Measurements from ENCODE around the gene PTPRN. TPM values are rescaled to one million over a fixed set of nuclear protein-coding genes. Genes with fewer than 3 reads are reported as not detected.
A peak's percentile ranks its signal among the peaks of the same experiment; 100 is the strongest.

The PTPRN gene
- total and polyA plus RNA-seq, 9 of the 15 experiments (the other 6 are each of a cell fraction or from before 2014, with no cell fraction given), result 0.15 to 2.4 (median 0.43) TPM; not detected in 1

DNA sequence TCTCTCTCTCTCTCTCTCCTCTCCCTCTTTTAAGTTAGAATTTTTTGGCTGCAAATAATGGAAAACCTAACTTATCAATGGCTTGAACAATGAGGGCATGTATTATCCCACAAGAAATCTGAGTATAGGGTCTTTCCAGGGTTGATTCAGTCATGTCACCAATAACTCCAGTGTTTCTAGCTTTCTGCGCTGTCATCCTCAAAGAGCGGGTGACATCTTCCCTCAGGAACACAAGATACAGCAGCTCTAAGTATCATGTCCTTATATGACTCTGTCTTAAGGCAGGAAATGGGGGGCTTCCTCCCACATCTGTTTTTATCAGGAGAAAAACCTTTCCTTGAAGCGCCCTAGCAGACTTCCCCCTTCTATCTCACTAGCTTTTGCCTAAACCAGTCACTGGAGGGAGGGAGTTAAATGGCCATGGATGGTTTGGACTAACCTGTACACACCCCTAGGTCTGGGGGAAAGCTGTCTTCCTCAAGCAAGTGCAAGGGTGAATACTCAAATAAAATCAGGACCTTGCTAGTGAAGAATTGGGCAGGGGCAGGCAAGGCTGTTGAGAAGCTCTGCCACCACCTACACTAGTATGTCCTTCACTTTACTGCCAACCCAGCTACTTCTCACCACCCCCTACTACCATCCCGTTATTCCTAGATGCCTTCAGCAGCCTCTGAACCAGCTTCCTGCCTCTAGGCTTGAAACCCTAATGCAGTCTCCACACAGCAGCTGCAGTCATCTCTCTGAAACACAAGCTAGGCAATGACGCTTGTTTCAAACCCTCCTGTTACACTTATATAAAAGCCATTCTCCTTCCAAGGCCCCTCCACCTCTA is 48.0 kb downstream of the PTPRN start:
- in situ Hi-C loops (cut with MboI), result no loop called here
- H4K20me1 ChIP-seq (replicated peaks; ENCODE audit: control insufficient read depth, insufficient read depth, low read length), result no peaks in the 10 kb centered on the region
- H3K4me3 ChIP-seq, result no peak overlapping the region
- H3K9me3 ChIP-seq (replicated peaks; ENCODE audit: control insufficient read depth, insufficient read depth, low read depth, low read length), result no peaks in the 10 kb centered on the region
- BruUV-seq (replicated peaks), result no TSS peak
- H3K27me3 ChIP-seq (ENCODE audit: control insufficient read depth in 2 of 2, insufficient read depth in 2 of 2, low read length in 2 of 2), result no peaks in the 10 kb centered on the region
- intact Hi-C loops (cut with micrococcal nuclease), result no loop called here
- FAIRE-seq (peak; percentile 32), ATAC-seq (peak; percentile 71), DNase-seq (ENCODE audit: extremely low read depth in 1 of 4, low spot score in 3 of 4) (peak in 2 of 4 experiments; percentile 16 to 41)
- peaks cover 4 to 21% of the 10 kb centered on the region in 2 experiments; a peak in 3 of 5 replicates for H3K4me1 ChIP-seq (replicated peaks in 1 of 2; ENCODE audit: control insufficient read depth in 2 of 2, insufficient read depth in 2 of 2, low read length in 2 of 2)
- ChIA-PET POLR2A (interaction anchor here (0.7 to 3.3 kb wide), 7 partner anchors 9 to 43 kb away, joined by 3 to 22 read pairs (median 6); partner anchors contain the start of genes ABCB6 and ANKZF1), CTCF (ENCODE audit: low intra/inter-chr PET ratio) (no interaction called here)
- H3K79me2 ChIP-seq (ENCODE audit: control insufficient read depth, insufficient read depth, low read length), result no peaks in the 10 kb centered on the region
- no peaks in the 10 kb centered on the region for H3K9me1 ChIP-seq (ENCODE audit: control insufficient read depth, insufficient read depth, low read length)
- WGBS (ENCODE audit: insufficient coverage, low coverage, missing lambda C conversion rate), result 36% methylated on average over 5 of the region's 5 CpGs
- H3K36me3 ChIP-seq (ENCODE audit: control insufficient read depth, insufficient read depth, low read length), result no peaks in the 10 kb centered on the region
- H2AFZ ChIP-seq (ENCODE audit: low read depth, low read length), result peak overlapping the region; percentile 77
- peak overlapping the region in 1 of 2 experiments; percentile 36; a peak in 1 of 4 replicates for H3K9ac ChIP-seq (ENCODE audit: insufficient read depth in 1 of 2, low read depth in 2 of 2, low read length in 2 of 2)
- H3K27ac ChIP-seq (ENCODE audit: extremely low read depth, low read depth, low read length), result peak overlapping the region; percentile 56
- H3K4me2 ChIP-seq (ENCODE audit: insufficient read depth, low read length), result peak overlapping the region; percentile 20; the same call in 1 of the 2 replicates
- TF ChIP-seq BRCA1 (IDR thresholded peaks at IDR 0.05) (no peak), BRCA1 (CRISPR knock-in tag; IDR thresholded peaks at IDR 0.05) (no peak), ARID1B (IDR thresholded peaks at IDR 0.05) (no peak), ZNF764 (CRISPR knock-in tag; IDR thresholded peaks at IDR 0.05; ENCODE audit: low read depth) (no peak), SRF (CRISPR knock-in tag; IDR thresholded peaks at IDR 0.05) (peak in 1 of 2 experiments; percentile 44; a peak in 1 of 4 replicates), HMBOX1 (IDR thresholded peaks at IDR 0.05) (peak; percentile 81), MAFF (IDR thresholded peaks at IDR 0.05; ENCODE audit: low read length) (0 out of 2 replicates have a peak, but pooled peaks have one; percentile 19), ZNF280B (CRISPR knock-in tag; IDR thresholded peaks at IDR 0.05) (no peak), GTF2A2 (tag; IDR thresholded peaks at IDR 0.05) (no peak), ADNP (tag; IDR thresholded peaks at IDR 0.05) (no peak), AFF4 (CRISPR knock-in tag; IDR thresholded peaks at IDR 0.05) (no peak), HDAC2 (IDR thresholded peaks at IDR 0.05) (no peak)
